Stomach smooth muscle (tissue), 2 donors: Measurements from ENCODE around the gene TMEM179B.
A peak's percentile ranks its signal among the peaks of the same experiment; 100 is the strongest.

Experiments used
- H3K27ac ChIP-seq: one replicate; pipeline ENCODE4 v1.7.0; 2013; ENCODE audit warnings: mild to moderate bottlenecking, low read length, inconsistent platforms
- H3K27me3 ChIP-seq, 2 donors: one replicate each; pipeline ENCODE4 v1.7.0; 2013; ENCODE audit warnings: low read length in 2 of 2; ENCODE audit not compliant: insufficient read depth in 2 of 2, control insufficient read depth in 1 of 2
- H3K36me3 ChIP-seq, 2 donors: one replicate each; pipeline ENCODE4 v1.7.0; 2013; ENCODE audit warnings: low read length in 2 of 2; ENCODE audit not compliant: control insufficient read depth in 2 of 2, insufficient read depth in 2 of 2
- H3K4me1 ChIP-seq: one replicate; pipeline ENCODE4 v1.7.0; 2013; ENCODE audit warnings: low read length; ENCODE audit not compliant: control insufficient read depth, insufficient read depth
- H3K4me3 ChIP-seq, 2 donors: one replicate each; pipeline ENCODE4 v1.7.0; 2013; ENCODE audit warnings: low read length in 2 of 2
- H3K9ac ChIP-seq, 2 donors: one replicate each; pipeline ENCODE4 v1.7.0; 2013; ENCODE audit warnings: low read length in 2 of 2, mild to moderate bottlenecking in 1 of 2
- H3K9me3 ChIP-seq, 2 donors: one replicate each; pipeline ENCODE4 v1.7.0; 2013; ENCODE audit warnings: low read length in 2 of 2; ENCODE audit not compliant: control insufficient read depth in 2 of 2
- donor health status: healthy.
- donor health status: Pancreatic carcinoma.

Gene TMEM179B

DNA sequence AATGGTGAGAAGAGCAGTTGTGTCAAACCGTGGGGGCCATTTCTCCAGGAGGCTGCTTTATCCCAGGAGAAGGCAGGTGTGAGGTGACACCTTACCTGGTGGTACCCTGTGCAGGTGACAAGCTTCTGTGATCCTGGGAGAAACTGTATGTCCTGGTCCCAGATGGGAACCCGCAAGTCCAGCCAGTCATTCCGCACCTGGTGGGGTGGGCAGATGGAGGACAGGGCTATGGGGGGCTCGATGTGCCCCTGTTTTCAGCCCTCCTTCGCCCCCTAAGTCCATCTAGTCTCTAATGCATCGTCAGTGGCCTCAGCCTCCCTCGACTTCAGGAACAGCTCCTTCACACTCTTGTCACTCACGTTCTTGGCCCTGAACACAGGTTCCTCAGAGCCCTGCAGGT lies 48.1 kb downstream of the TMEM179B start:
- Histone ChIP-seq H3K36me3 (peaks cover 19 to 24% of the 10 kb centered on the region in 2 donors), H3K27me3 (no peaks in the 10 kb centered on the region), H3K9me3 (no peaks in the 10 kb centered on the region), H3K4me3 (no peak overlapping the region), H3K27ac (no peak overlapping the region), H3K4me1 (peaks cover 29% of the 10 kb centered on the region), H3K9ac (no peak overlapping the region)

DNA sequence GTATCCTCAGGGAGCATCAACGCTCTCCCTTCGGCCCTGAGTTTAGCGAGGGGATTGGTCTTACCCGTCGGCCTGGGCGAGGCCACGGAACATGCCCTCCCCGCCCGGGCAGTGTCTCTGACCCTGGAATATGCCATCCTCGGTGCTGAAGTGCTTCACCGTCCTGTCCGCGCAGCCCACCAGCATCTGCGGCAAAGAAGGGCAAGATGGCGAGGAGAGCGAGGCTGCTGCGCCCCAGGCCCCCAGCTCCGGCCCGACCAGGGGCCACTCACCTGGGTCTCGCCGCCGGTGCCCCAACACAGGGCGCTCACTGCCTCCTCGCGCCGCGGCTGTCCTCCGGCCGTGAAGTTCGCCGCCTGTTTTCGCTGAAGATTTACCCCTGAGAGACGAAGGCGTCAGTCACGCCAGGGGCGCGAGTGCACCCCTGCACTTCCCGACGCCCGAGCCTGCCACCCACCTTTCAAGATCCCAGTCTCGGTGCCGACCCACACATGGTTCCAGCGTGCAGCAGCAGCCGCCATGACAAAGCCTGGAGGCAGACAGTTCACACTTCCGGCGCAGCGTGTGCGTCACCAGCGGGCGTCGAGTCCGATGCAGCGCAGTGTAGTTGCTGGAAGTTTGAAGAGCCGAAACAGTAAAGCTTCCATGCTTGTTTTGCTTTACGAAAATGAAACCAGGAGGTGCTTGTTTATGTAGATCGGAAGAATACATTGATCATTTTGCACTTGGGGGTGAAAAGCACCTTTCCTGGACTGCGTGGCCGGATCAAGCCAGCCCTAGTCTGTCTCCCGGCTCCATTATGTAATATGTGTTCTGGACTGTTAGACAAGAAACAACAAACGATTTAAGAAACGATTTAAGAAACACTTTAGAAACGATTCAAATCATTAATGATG lies 52.1 kb downstream of the TMEM179B start, which contains the start of gene WDR74:
WDR74 (minus strand) TSS at position 541 of the 896 bp plus-strand sequence; CDS start at position 521, 20 bp downstream.
- peak within 1 kb of the TSS; percentile 92 for H3K27ac ChIP-seq
- peak within 1 kb of the TSS; percentile 92 to 97 for H3K4me3 ChIP-seq
- H3K27me3 ChIP-seq: no peaks in the 10 kb centered on the region
- peaks cover 11 to 20% of the 10 kb centered on the region in 2 donors for H3K36me3 ChIP-seq
- peak within 1 kb of the TSS; percentile 80 to 83 for H3K9ac ChIP-seq
- no peaks in the 10 kb centered on the region for H3K9me3 ChIP-seq
- peaks cover 27% of the 10 kb centered on the region for H3K4me1 ChIP-seq
